ENCODE measurements around the gene CHAF1B.

DNA sequence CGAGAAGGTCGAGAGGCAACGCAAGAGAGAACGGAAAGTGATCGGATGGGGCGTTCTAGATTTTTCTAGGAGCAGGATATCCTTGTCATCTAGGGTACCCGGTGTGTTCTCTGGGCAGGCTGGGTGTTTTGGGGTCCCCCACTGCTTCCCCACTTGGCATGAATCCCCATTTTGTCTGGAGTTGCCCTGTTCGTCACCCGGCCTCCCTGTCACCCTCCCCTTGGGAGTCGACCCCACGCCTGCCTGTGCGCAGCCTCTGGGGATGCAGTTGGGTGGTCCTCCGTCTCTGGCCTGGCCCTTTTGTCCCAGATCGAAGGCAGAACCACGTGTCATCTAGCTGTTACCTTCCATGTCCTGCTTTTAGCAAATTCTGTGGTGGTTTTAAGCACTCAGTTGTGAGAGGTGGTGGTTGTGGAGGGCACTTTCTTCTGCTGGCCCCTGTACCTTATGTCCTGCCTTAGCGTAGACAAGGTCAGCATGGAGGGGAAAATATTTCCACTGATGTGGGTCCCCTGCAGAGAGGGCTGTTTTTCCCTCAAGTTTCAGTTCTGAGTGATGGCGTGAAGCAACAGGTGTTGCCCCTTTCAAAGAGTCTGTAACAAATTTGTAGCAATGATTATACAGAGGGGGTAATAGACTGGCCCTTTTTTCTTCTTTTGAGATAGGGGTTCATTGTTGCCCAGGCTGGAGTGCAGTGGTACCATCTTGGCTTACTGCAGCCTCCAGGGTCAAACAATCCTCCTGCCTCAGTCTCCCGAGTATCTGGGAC lies 35.6 kb downstream of the CHAF1B start:
- TF ChIP-seq CTCF (IDR thresholded peaks at IDR 0.05): no peak
- TF ChIP-seq POLR2A (IDR thresholded peaks at IDR 0.05): no peak

Data from body of pancreas (tissue), 4 donors.